ENCODE data around the gene ANK2.

ANK2 gene

GRCh38 chr4:113375964-113376666 is 326.7 kb downstream of the ANK2 start:
- Histone ChIP-seq H3K27ac (ENCODE audit: low read depth, low read length) (no peak overlapping the region), H3K4me2 (ENCODE audit: low read depth, low read length, poor library complexity, severe bottlenecking) (no peak overlapping the region), H3K4me3 (ENCODE audit: insufficient read depth, low read length, poor library complexity, severe bottlenecking) (no peak overlapping the region), H3F3A (ENCODE audit: insufficient read depth) (no peaks in the 10 kb centered on the region), H3K79me2 (ENCODE audit: insufficient read depth, low read length) (no peaks in the 10 kb centered on the region), H3K9ac (ENCODE audit: low read length) (no peak overlapping the region), H3K9me2 (replicated peaks; ENCODE audit: insufficient read depth, low read length) (no peaks in the 10 kb centered on the region), H4K20me1 (ENCODE audit: low read depth, low read length) (no peaks in the 10 kb centered on the region), H2AFZ (ENCODE audit: low read depth, low read length, severe bottlenecking) (no peak overlapping the region), H3K27me3 (ENCODE audit: low read length) (no peaks in the 10 kb centered on the region), H3K36me3 (ENCODE audit: low read length) (no peaks in the 10 kb centered on the region), H3K9me3 (ENCODE audit: insufficient read depth, low read length) (no peaks in the 10 kb centered on the region)
- TF ChIP-seq CTCF (IDR thresholded peaks at IDR 0.05; ENCODE audit: insufficient read depth, low read length, poor library complexity, severe bottlenecking), result no peak
- TF ChIP-seq EZH2phosphoT487 (conservative IDR thresholded peaks at IDR 0.05; ENCODE audit: low read length), result no peak

- no peaks in the 10 kb centered on the region for H3K36me3 ChIP-seq (ENCODE audit: low read length)
- no peak overlapping the region for H2AFZ ChIP-seq (ENCODE audit: low read depth, low read length, severe bottlenecking)
- no peaks in the 10 kb centered on the region for H3K9me2 ChIP-seq (replicated peaks; ENCODE audit: insufficient read depth, low read length)
- H4K20me1 ChIP-seq (ENCODE audit: low read depth, low read length), result no peaks in the 10 kb centered on the region
- no peaks in the 10 kb centered on the region for H3F3A ChIP-seq (ENCODE audit: insufficient read depth)
- H3K27me3 ChIP-seq (ENCODE audit: low read length), result no peaks in the 10 kb centered on the region
- H3K4me3 ChIP-seq (ENCODE audit: insufficient read depth, low read length, poor library complexity, severe bottlenecking), result no peak overlapping the region
- TF ChIP-seq EZH2phosphoT487 (conservative IDR thresholded peaks at IDR 0.05; ENCODE audit: low read length), result no peak
- no peak for TF ChIP-seq CTCF (IDR thresholded peaks at IDR 0.05; ENCODE audit: insufficient read depth, low read length, poor library complexity, severe bottlenecking)
- no peak overlapping the region for H3K9ac ChIP-seq (ENCODE audit: low read length)
- no peaks in the 10 kb centered on the region for H3K79me2 ChIP-seq (ENCODE audit: insufficient read depth, low read length)
- no peak overlapping the region for H3K27ac ChIP-seq (ENCODE audit: low read depth, low read length)
- no peak overlapping the region for H3K4me2 ChIP-seq (ENCODE audit: low read depth, low read length, poor library complexity, severe bottlenecking)
- no peaks in the 10 kb centered on the region for H3K9me3 ChIP-seq (ENCODE audit: insufficient read depth, low read length)
Observed at GRCh38 chr4:113378836-113379235, 329.4 kb downstream of the ANK2 start.

GRCh38 chr4:113382704-113383103 is 333.3 kb downstream of the ANK2 start:
- Histone ChIP-seq H3F3A (ENCODE audit: insufficient read depth) (no peaks in the 10 kb centered on the region), H3K36me3 (ENCODE audit: low read length) (no peaks in the 10 kb centered on the region), H2AFZ (ENCODE audit: low read depth, low read length, severe bottlenecking) (no peak overlapping the region), H3K9me3 (ENCODE audit: insufficient read depth, low read length) (no peaks in the 10 kb centered on the region), H3K9ac (ENCODE audit: low read length) (no peak overlapping the region), H3K79me2 (ENCODE audit: insufficient read depth, low read length) (no peaks in the 10 kb centered on the region), H4K20me1 (ENCODE audit: low read depth, low read length) (no peaks in the 10 kb centered on the region), H3K4me2 (ENCODE audit: low read depth, low read length, poor library complexity, severe bottlenecking) (no peak overlapping the region), H3K27me3 (ENCODE audit: low read length) (no peaks in the 10 kb centered on the region), H3K27ac (ENCODE audit: low read depth, low read length) (no peak overlapping the region), H3K9me2 (replicated peaks; ENCODE audit: insufficient read depth, low read length) (no peaks in the 10 kb centered on the region), H3K4me3 (ENCODE audit: insufficient read depth, low read length, poor library complexity, severe bottlenecking) (no peak overlapping the region)
- TF ChIP-seq CTCF (IDR thresholded peaks at IDR 0.05; ENCODE audit: insufficient read depth, low read length, poor library complexity, severe bottlenecking), result no peak

Measured in SU-DHL-6 (cell line).